ENCODE results near the gene ANKS6. TPM values are rescaled to one million over a fixed set of nuclear protein-coding genes. Genes with fewer than 3 reads are reported as not detected.

Gene ANKS6
- total and polyA plus RNA-seq, 9 of the 15 experiments (the other 6 are each of a cell fraction or from before 2014, with no cell fraction given), result 9.9 to 74.5 (median 36.9) TPM

DNA sequence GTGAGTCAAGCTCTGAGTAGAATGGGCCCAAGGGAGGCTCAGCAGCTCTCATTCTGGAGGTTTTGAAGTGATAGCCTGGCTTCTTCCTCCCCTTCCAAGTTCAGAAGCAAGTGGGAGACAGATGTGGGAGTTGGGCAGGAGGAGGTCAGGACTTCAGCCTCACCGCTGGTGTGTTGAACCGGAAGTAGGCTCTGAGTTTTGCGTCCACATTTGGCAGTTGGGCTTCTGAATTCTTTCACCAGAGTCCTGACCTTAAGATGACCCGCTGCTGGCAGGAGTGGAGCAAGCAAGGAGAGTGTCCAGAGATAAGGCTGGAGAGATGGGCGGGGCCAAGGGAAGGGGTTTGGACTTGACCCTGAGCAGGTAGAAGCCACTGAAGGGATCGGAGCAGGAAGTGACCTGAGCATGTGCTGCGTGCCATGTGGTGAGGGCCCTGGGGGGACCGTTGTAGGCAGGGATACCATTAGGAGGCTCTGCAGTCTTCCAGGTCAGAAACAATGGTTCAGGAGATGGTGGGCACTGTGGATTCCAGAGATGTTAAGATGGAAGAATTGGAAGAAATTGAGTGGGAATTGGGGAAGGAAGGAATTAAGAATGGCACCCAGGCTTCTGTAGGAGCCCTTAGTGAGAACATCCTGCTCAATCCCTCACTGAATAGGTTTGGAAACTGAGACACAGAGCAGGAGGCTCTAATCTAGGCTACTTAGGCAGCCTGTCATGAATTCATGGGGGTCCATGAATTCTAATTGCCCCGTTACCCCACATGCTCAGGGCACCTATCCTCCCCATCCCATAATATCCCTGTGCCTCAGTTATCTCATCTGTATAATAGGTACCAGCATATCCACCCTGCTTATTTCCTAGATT lies 37.0 kb upstream of the ANKS6 start (continued):
- TF ChIP-seq POLR2H (tag; IDR thresholded peaks at IDR 0.05; ENCODE audit: low read depth) (peak; percentile 70; the same call in 1 of the 2 replicates), GABPB2 (CRISPR knock-in tag; conservative IDR thresholded peaks at IDR 0.05) (no peak), ZEB2 (IDR thresholded peaks at IDR 0.05) (peak; percentile 92), SIN3A (IDR thresholded peaks at IDR 0.05; ENCODE audit: borderline replicate concordance in 2 of 2, control insufficient read depth in 1 of 2, low read depth in 2 of 2, low read length in 2 of 2) (peak in 1 of 2 experiments; percentile 68; a peak in 1 of 4 replicates), SPI1 (IDR thresholded peaks at IDR 0.05; ENCODE audit: borderline replicate concordance, low read depth, low read length) (peak; percentile 68; the same call in 1 of the 2 replicates), ZZZ3 (IDR thresholded peaks at IDR 0.05) (no peak), PML (IDR thresholded peaks at IDR 0.05; ENCODE audit: low read length) (no peak), DACH1 (IDR thresholded peaks at IDR 0.05; ENCODE audit: partially characterized antibody) (no peak), HNRNPLL (IDR thresholded peaks at IDR 0.05; ENCODE audit: low read depth, low read length, poor library complexity, severe bottlenecking) (no peak), RNF2 (IDR thresholded peaks at IDR 0.05) (peak; percentile 98), ZBTB8A (IDR thresholded peaks at IDR 0.05; ENCODE audit: partially characterized antibody) (no peak), TAF15 (IDR thresholded peaks at IDR 0.05; ENCODE audit: low read depth, low read length) (no peak), SAP30 (IDR thresholded peaks at IDR 0.05; ENCODE audit: borderline replicate concordance, insufficient read depth, low read depth, low read length, poor library complexity, severe bottlenecking) (no peak), HMGN3 (IDR thresholded peaks at IDR 0.05; ENCODE audit: borderline replicate concordance, extremely low read depth, insufficient read length, low read depth, low read length) (no peak)
- TF ChIP-seq, protein P1, sequence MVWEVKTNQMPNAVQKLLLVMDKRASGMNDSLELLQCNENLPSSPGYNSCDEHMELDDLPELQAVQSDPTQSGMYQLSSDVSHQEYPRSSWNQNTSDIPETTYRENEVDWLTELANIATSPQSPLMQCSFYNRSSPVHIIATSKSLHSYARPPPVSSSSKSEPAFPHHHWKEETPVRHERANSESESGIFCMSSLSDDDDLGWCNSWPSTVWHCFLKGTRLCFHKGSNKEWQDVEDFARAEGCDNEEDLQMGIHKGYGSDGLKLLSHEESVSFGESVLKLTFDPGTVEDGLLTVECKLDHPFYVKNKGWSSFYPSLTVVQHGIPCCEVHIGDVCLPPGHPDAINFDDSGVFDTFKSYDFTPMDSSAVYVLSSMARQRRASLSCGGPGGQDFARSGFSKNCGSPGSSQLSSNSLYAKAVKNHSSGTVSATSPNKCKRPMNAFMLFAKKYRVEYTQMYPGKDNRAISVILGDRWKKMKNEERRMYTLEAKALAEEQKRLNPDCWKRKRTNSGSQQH (CRISPR knock-in tag; IDR thresholded peaks at IDR 0.05), result peak; percentile 93
- TF ChIP-seq, protein P2, sequence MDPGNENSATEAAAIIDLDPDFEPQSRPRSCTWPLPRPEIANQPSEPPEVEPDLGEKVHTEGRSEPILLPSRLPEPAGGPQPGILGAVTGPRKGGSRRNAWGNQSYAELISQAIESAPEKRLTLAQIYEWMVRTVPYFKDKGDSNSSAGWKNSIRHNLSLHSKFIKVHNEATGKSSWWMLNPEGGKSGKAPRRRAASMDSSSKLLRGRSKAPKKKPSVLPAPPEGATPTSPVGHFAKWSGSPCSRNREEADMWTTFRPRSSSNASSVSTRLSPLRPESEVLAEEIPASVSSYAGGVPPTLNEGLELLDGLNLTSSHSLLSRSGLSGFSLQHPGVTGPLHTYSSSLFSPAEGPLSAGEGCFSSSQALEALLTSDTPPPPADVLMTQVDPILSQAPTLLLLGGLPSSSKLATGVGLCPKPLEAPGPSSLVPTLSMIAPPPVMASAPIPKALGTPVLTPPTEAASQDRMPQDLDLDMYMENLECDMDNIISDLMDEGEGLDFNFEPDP (CRISPR knock-in tag; IDR thresholded peaks at IDR 0.05), result no peak
- TF ChIP-seq, protein P3, sequence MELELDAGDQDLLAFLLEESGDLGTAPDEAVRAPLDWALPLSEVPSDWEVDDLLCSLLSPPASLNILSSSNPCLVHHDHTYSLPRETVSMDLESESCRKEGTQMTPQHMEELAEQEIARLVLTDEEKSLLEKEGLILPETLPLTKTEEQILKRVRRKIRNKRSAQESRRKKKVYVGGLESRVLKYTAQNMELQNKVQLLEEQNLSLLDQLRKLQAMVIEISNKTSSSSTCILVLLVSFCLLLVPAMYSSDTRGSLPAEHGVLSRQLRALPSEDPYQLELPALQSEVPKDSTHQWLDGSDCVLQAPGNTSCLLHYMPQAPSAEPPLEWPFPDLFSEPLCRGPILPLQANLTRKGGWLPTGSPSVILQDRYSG (tag; conservative IDR thresholded peaks at IDR 0.05; ENCODE audit: low read depth), result peak; percentile 89

All from K562 (cell line).